ENCODE results near the gene GDPD3. TPM values are rescaled to one million over a fixed set of nuclear protein-coding genes. Genes with fewer than 3 reads are reported as not detected.

GDPD3 gene
- total and polyA plus RNA-seq, 12 donors = 0.78 to 17.6 (median 2.8) TPM; not detected in 1

GRCh38 chr16:30063278-30063892 lies 50.0 kb downstream of the GDPD3 start:
- peaks cover 25 to 28% of the 10 kb centered on the region in 2 donors for H3K4me1 ChIP-seq (replicated peaks in 1 of 2)
- H3K4me3 ChIP-seq = peak overlapping the region in 1 of 4 donors; percentile 87
- no peaks in the 10 kb centered on the region for H3K9me3 ChIP-seq (replicated peaks in 1 of 3)
- H3K27ac ChIP-seq = peak overlapping the region in 4 of 5 donors; percentile 97 to 100 (median 99)
- 64 to 77% (median 67%) methylated on average over 11 to 12 of the region's 12 CpGs for WGBS, 4 donors
- H3K27me3 ChIP-seq = no peaks in the 10 kb centered on the region
- peaks cover 0 to 17% of the 10 kb centered on the region in 2 donors for H3K36me3 ChIP-seq (replicated peaks in 1 of 2)
- TF ChIP-seq CTCF (IDR thresholded peaks at IDR 0.05) (no peak), POLR2A (IDR thresholded peaks at IDR 0.05) (no peak)
- intact Hi-C loops (cut with DNase I) = no loop called here
- DNase-seq = peak in 1 of 7 donors; percentile 39

DNA sequence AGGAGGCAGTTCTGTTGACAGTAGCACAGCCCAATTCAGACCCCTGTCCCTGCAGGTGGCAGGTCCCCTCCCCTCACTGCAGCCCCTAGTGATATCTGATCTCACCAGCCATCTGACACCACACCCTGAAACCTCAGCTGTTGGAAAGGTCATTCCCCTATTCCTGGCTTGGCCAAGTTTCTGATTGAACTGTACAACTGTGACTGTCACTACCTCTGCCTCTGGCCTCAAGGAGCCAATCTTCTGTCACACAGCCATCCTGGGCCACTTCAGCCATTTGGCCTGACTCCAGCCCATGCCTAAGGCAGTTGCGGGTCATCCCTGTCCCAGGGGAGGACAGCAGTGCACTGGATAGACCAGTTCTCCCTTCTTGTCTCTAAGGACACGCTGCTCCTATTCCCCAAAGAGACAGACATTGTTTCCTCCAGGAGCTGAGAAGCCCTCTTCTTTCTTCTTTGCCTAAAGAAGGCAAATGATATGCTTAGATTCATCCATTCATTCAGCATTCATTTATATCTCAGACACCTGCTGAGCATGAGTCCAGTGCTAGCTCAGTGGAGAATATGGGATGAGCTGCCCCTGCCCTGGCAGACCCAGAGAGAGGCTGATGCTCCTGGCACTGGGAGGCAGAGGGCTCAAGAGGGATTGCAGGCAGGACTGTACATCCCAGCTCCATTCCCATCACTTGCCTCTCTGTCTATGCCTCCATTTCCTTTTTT lies 52.3 kb downstream of the GDPD3 start:
- intact Hi-C loops (cut with DNase I) = no loop called here
- TF ChIP-seq CTCF (IDR thresholded peaks at IDR 0.05) (no peak), POLR2A (IDR thresholded peaks at IDR 0.05) (no peak)

DNA sequence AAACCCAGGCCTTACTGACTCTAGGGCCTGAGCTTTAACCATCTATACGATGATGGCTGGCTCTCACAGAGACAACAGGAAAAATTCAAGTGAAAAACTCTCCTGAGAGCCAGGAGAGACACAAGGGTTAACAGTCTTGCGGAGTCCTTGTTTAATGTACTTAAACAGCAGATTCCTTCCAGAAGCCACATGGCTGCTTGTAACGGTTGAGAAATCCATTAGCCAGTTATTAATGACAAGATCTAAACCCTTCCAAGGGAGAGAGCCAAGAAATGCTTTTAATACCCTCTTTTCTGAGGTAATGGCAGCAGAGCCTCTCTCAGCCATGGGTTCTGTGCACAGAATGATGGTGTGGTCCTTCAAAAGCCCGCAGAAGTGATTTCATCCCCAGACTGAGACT lies 53.0 kb downstream of the GDPD3 start:
- no peaks in the 10 kb centered on the region for H3K9me3 ChIP-seq (replicated peaks in 1 of 3)
- no peak for DNase-seq
- TF ChIP-seq CTCF (IDR thresholded peaks at IDR 0.05) = no peak
- no peak for TF ChIP-seq POLR2A (IDR thresholded peaks at IDR 0.05)
- WGBS, 4 donors = 74 to 89% (median 82%) methylated on average over 4 of the region's 4 CpGs
- intact Hi-C loops (cut with DNase I) = no loop called here
- no peak overlapping the region for H3K27ac ChIP-seq
- no peaks in the 10 kb centered on the region for H3K27me3 ChIP-seq
- H3K4me3 ChIP-seq = no peak overlapping the region
- no peaks in the 10 kb centered on the region for H3K36me3 ChIP-seq (replicated peaks in 1 of 2)
- H3K4me1 ChIP-seq (replicated peaks in 1 of 2) = peaks cover 11 to 13% of the 10 kb centered on the region in 2 donors

More for the DNA sequence above, 52.3 kb downstream of the GDPD3 start:
- WGBS, 4 donors = 62 to 76% (median 70%) methylated on average over 2 of the region's 2 CpGs
- Histone ChIP-seq H3K27ac (no peak overlapping the region), H3K4me1 (replicated peaks in 1 of 2) (peaks cover 11 to 12% of the 10 kb centered on the region in 2 donors), H3K27me3 (no peaks in the 10 kb centered on the region), H3K4me3 (no peak overlapping the region), H3K9me3 (replicated peaks in 1 of 3) (no peaks in the 10 kb centered on the region), H3K36me3 (replicated peaks in 1 of 2) (no peaks in the 10 kb centered on the region)
- DNase-seq = no peak

DNA sequence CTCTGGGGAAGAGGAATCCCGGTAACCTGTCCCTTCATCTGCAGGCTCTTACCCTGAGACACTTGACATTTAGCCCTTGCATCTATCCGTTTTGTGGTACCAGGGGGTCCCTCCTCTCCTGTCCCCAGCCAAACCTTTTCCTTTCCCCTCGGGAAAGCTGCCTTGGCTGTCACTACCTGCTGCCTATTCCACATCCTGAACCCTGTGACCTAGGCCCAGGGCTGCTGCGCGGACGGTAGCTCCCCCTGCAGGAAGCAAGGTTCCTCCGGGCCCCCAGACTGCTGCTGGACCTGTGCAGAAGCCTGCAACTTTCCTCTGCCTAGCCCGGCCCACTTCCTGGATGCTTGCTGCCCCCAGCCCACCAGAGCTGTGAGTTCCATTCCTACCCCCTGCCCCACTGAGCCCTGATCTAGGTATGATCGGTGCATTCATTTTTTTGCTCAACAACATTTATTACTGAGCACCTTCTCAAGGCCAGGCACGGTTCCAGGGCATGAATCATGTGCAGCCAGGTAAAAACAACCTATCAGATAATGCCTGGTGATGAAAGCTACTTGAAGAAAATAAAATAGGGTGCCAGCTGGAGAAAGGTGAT lies 58.3 kb downstream of the GDPD3 start:
- intact Hi-C loops (cut with DNase I) = no loop called here
- H3K27ac ChIP-seq = no peak overlapping the region
- WGBS, 4 donors = 26 to 34% (median 34%) methylated on average over 8 to 10 of the region's 10 CpGs
- H3K27me3 ChIP-seq = no peaks in the 10 kb centered on the region
- peaks cover 0 to 13% of the 10 kb centered on the region in 2 donors for H3K4me1 ChIP-seq (replicated peaks in 1 of 2)
- H3K4me3 ChIP-seq = no peak overlapping the region
- H3K9me3 ChIP-seq (replicated peaks in 1 of 3) = no peaks in the 10 kb centered on the region
- no peaks in the 10 kb centered on the region for H3K36me3 ChIP-seq (replicated peaks in 1 of 2)
- DNase-seq = no peak
- TF ChIP-seq CTCF (IDR thresholded peaks at IDR 0.05) = peak in 2 of 6 experiments; percentile 27 to 28
- no peak for TF ChIP-seq POLR2A (IDR thresholded peaks at IDR 0.05)

Data from adrenal gland (tissue), 12 donors.